Neural progenitor cell (in vitro differentiated cells): Measurements from ENCODE around the gene GUCA1A.

ENCODE experiments used
- CTCF ChIP-seq: fragments of 200-600 bp; sonication (generic); IDR thresholded peaks from 2 replicates; pipeline ENCODE4 v1.5.1; 2017; ENCODE audit warnings: antibody characterized with exemption, mild to moderate bottlenecking
- EZH2phosphoT487 ChIP-seq: fragments of 200-600 bp; sonication (generic); IDR thresholded peaks from 2 replicates; pipeline ENCODE4 v1.6.1; 2017; ENCODE audit warnings: antibody characterized with exemption

DNA sequence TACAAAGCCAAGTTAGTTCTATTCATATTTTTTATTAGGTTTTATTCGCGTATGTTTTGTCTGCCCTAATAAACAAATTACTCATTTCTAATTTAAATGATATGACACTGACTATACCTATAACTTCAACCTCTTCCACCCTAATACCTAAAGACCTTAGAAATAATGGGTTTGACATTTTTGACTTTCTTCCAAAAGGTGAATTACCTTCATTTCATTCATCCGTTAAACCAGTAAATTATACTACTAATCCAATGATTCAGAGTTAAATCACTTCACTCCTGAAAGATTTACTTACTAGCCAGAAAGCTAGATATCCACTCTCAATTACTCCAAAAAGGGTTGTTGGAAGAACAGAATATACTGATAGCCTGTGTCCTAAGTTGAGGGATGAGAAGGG, 39.3 kb downstream of the GUCA1A start:
- TF ChIP-seq CTCF (no peak), EZH2phosphoT487 (no peak)
